ENCODE results near the gene EEIG1. TPM values are rescaled to one million over a fixed set of nuclear protein-coding genes. Genes with fewer than 3 reads are reported as not detected.

EEIG1 gene
- polyA plus RNA-seq, 1 donor: 19.2 TPM

DNA sequence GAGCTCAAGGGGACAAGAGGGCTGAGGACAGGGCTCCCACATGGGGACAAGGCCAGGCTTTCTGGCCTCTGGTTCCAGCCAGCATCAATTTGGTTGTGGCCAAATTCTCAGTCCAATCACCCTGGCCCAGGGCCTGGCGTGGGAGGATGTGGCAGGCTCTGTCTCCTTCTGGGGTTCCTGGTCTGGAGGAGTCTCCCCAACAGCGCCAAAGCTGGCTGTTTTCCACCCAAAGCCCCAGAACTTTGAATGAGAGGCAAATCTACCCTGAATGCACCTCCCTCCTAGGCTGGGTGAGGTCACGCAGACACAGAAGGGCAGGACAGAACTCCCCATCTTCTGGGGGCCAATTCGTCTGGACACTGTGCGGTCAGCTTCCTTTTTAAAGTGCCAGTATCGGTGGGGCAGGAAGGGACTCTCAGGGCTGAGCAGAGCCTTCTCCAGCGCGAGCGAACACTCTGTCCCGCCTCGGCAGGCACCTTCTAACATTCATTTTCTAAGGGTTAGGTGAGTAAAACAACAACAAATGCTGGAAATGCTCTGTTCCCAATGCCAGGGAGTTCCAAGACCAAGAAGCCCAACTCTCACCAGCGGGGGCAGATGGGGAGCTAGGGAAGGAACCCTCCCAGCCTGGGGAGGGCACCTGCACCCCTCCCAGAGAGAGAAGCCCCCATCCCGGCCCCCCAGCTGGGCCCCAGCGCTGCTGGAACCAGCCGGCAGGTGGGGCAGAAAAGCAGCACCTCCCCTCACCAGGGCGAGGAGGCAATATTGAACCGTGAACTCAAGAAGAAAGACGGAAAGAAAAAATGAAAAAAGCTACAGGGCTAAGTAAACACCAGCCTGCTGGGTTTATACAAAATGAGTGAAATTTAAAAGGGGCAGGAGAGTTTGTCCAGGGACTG is 39.5 kb downstream of the EEIG1 start:
- DNase-seq (ENCODE audit: low read depth): no peak

DNA sequence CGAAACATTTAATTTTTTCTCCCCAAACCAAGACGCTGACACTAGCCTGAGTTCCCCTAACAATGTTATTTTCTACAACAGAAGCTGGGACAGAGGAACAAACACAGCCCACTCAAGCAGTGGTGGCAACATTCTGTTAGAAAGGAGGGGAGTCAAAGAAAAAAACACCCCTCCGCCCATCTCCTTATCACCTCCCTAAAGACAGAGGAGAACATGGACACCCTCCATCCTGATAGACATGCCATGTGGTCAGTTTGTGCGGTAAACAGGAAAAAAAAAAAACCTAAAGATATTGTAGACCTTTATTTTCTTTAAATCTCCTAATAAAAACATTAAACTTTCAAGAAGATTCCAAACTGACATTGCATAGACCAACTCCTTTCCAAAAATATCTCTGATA is 40.2 kb downstream of the EEIG1 start:
- no peak for DNase-seq (ENCODE audit: low read depth)

DNA sequence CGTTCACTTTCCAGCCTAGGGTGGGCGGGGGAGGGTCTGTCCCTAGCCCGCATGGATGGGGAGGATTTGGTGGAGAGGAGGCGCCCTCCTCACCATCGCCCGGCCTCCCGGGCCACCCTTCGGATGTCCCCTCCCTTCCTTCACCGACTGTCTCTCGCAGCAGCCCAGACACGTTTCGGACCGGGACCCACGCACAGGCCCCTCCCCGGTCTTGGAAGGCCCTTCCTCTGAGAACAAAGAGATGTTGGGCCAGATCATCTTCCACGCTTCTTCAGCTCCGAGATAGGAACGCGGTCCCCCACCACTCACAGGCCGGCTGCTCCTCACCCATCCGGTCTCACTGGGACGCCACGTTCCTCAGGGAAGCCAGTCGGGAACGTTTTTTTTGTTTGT is 42.5 kb downstream of the EEIG1 start:
- DNase-seq (ENCODE audit: low read depth): no peak

DNA sequence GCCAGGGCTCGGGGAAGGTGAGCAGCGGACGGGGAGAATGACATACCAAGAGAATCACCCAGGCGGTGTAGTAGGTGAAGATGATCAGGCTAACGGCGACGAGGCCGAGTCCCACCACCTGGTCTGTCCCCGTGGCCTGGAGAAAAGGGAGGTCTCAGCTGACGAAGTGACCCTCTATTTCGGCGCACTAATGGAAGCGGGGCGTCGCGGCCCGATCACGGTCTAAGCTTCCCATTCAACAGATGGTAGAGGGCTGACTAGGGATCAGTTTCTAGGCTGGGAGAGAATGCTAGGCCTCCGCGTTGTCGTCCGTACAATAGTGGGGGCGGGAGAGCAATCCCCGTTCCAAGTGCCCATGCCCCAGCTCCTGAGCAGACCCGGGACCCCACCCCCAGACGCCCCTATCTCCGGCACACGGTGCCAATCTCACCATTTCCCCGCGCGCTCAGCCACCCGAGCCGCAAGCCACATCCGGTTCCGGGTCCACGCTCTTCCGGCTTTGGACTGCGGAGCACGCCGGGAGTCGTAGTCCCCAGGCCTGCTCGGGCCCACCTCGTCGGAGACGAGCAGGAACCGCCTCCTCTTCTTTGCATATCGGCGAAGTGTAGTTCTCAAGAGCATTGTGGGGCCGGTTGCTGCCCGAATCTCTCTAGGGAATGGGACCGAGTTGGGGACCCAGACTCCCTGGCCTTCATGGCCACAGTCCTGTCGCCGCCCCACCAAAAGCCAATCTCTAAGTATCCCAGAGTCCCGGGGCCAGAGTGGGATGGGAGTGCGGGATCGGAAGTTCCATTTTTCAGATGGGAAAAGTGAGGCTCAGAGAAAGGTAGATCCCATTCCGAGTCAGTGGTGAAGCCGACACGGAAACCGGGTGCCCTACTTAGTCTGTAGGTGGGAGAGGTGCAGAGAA is 43.1 kb downstream of the EEIG1 start, which contains the start of gene DPM2:
TSS of gene DPM2 (minus strand) at position 467 of the 910 bp plus-strand sequence. CDS start at position 433, 34 bp downstream.
- DNase-seq (ENCODE audit: low read depth): peak; percentile 75

DNA sequence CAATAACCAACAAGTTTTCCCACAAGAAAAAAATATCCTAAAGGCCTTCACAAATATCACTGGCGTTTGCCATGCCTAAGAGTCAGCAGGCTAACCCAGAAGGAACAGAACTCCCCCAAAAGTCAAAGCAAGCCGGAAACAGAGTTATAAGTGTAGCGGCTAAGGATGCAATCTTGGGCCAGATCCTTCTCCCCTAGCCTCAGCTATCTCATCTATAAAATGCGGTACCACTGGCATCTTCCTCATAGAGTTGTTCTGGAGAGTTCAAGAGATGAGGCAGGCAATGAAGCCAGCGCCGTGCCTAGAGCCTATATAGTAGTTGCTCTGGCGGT is 43.8 kb downstream of the EEIG1 start:
- DNase-seq (ENCODE audit: low read depth): no peak

DNA sequence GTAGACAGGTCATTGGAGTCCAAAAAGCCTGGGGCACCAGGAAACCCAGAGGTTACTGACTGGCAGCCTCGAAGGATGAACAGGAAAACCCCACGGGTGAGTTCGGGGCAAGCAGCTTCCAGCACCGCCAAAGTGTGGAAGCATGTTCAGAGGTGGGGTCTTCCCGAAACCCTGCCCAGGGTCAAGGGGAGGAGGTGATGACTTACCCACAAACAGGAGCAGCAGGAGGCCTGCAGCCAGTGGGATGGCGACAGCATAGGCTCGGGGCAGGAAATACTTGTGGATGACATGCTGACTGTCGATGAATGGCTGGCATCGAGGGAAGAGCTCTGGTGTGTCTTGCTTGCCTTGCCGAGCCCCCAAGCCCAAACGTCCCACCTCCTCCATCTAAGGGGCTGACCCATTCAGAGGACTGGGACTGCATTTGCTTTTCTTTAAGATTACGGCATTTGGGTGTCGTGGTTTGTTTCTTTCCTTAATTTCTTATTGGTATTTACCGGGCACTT is 44.4 kb downstream of the EEIG1 start:
- DNase-seq (ENCODE audit: low read depth): no peak

DNA sequence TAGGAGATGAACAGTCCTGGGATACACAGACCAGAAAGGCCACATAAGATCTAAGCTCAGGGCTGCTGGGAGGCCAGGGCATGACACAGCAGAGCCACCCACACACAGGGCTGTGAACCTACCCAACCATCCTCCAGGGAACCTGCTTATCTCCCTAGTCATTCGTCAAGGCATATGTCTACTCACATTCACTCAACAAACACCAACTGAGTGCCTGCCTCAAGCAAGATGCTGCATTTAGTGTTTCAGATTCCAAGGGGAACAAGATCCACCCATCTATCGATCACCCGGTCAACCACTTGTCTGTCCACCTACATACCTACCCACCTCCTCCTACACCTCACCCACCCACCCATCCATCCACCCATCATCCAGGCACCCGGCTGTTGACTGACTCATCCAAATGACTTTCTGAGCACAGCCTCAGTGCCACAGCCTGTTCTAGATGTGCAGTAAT is 45.0 kb downstream of the EEIG1 start:
- DNase-seq (ENCODE audit: low read depth): no peak

DNA sequence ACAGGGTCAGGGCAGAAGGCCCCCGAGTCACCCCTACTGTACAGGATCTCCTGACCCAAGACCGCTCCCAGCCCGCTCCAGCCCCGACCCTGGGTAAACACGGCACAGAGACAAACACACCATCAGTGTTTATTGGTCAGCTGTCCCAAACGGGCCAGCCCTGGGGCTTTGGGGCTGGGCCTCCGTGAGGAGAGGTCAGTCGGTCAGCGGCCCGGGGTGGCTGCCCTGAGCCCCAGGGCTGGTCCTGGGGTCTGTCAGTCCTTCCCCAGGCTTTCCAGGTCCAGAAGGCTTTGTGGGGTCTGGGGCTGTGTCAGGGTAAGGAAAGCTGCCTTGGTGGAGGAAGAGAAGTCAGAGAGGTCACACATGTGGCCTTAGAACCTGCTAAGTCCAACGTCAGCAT is 45.8 kb downstream of the EEIG1 start:
- DNase-seq (ENCODE audit: low read depth): no peak

DNA sequence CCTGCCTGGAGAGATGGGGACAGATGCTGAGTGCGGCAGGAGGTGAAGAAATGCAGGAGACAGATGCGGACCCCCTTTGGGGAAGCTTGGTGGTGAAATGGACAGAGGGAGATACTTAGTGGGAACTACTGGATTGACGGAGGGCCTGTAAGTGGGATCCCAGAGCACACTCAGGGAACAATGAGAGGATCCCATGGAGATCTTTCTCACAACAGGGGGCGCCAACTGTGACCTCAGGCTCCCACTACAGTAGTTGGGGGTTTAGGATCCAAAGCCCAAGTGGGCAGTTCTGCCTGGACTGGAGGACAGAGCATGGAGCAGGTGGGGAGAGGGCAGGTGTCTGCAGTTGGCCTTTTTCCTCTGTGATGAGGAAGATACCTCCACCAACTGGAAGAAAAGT is 46.5 kb downstream of the EEIG1 start:
- no peak for DNase-seq (ENCODE audit: low read depth)

DNA sequence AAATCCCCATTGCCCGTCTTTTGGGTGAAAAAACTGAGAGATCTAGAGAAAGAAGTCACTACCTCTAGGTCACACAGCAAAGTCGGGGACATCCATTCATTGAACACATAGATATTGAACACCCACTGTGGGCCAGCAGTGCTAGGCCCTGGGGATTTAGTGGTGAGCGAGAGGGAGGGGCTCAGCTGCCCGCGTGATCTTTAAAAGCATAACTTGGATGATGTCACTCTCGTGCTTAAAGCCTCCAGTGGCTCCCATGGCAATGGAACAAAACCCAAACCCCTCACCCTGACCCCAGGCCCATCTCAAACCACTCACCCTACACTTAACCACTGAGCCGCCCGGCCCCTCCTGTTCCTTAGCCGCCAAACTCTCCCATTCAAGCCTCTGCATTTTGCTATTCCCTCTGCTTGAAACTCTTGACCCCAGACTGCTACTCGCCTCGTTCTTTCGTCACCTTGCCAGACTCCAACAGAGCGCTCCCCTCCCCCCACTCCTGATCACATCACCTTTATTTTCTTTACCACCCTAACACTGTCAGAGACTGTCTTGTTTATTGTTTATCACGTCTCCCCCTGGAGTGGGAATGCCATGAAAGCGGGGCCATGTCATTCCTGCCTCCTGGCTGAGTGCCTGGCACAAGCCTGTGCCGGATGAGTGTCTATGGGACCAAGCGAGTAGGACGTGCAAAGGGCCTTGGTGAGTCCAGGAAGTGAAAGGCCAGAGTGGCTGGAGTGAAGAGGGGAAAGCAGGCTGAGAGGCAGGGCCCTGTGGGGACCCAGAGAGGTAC is 49.5 kb downstream of the EEIG1 start:
- DNase-seq (ENCODE audit: low read depth): no peak

Other genes with a start within 250 kb of the EEIG1 start
- 8.1 TPM for gene TOR2A, start 245.7 kb downstream of the EEIG1 start, polyA plus RNA-seq (ENCODE audit: insufficient read length)
- 16.5 TPM for gene SH2D3C, start 202.3 kb downstream of the EEIG1 start, polyA plus RNA-seq (ENCODE audit: insufficient read length)
- 48.2 TPM for gene CDK9, start 195.0 kb downstream of the EEIG1 start, polyA plus RNA-seq (ENCODE audit: insufficient read length)
- gene FPGS, start 178.1 kb downstream of the EEIG1 start, polyA plus RNA-seq (ENCODE audit: insufficient read length): 39.5 TPM
- 43.4 TPM for gene ENG, start 126.3 kb downstream of the EEIG1 start, polyA plus RNA-seq (ENCODE audit: insufficient read length)
- gene AK1, start 103.3 kb downstream of the EEIG1 start, polyA plus RNA-seq (ENCODE audit: insufficient read length): 1,272 TPM
- gene ST6GALNAC6, start 81.4 kb downstream of the EEIG1 start, polyA plus RNA-seq (ENCODE audit: insufficient read length): 53.3 TPM
- 48.9 TPM for gene ST6GALNAC4, start 63.9 kb downstream of the EEIG1 start, polyA plus RNA-seq (ENCODE audit: insufficient read length)
- gene PIP5KL1, start 50.2 kb downstream of the EEIG1 start, polyA plus RNA-seq (ENCODE audit: insufficient read length): 5.3 TPM
- gene DPM2, start 43.1 kb downstream of the EEIG1 start, polyA plus RNA-seq (ENCODE audit: insufficient read length): 19.8 TPM
- 7.4 TPM for gene NAIF1, start 86.3 kb upstream of the EEIG1 start, polyA plus RNA-seq (ENCODE audit: insufficient read length)
- gene SLC25A25, start 87.2 kb upstream of the EEIG1 start, polyA plus RNA-seq (ENCODE audit: insufficient read length): 10.8 TPM
- gene PTGES2, start 146.7 kb upstream of the EEIG1 start, polyA plus RNA-seq (ENCODE audit: insufficient read length): 44.1 TPM
- 1.1 TPM for gene LCN2, start 168.5 kb upstream of the EEIG1 start, polyA plus RNA-seq (ENCODE audit: insufficient read length)
- 28.3 TPM for gene BBLN, start 179.3 kb upstream of the EEIG1 start, polyA plus RNA-seq (ENCODE audit: insufficient read length)
- 101 TPM for gene CIZ1, start 210.6 kb upstream of the EEIG1 start, polyA plus RNA-seq (ENCODE audit: insufficient read length)
- gene DNM1, start 222.4 kb upstream of the EEIG1 start, polyA plus RNA-seq (ENCODE audit: insufficient read length): 53.3 TPM